ENCODE data around the gene LUZP2.

LUZP2 gene

GRCh38 chr11:24511511-24511910 is 14.7 kb downstream of the LUZP2 start:
- no peak overlapping the region for H3K27ac ChIP-seq (ENCODE audit: low read depth, low read length)
- H3K9me3 ChIP-seq (ENCODE audit: low read length) = no peaks in the 10 kb centered on the region
- no peak overlapping the region for H3K4me3 ChIP-seq (ENCODE audit: low read depth in 1 of 2, low read length in 2 of 2)
- no peaks in the 10 kb centered on the region for H3K27me3 ChIP-seq (ENCODE audit: control insufficient read depth in 1 of 2, insufficient read depth in 2 of 2, low read length in 2 of 2)
- H3K36me3 ChIP-seq (ENCODE audit: insufficient read depth, low read length) = no peaks in the 10 kb centered on the region
- no peaks in the 10 kb centered on the region for H3K4me1 ChIP-seq (ENCODE audit: insufficient read depth, low read length)
- no peak overlapping the region for H3K9ac ChIP-seq (ENCODE audit: low read length)

GRCh38 chr11:24513479-24514218 is 16.8 kb downstream of the LUZP2 start:
- Histone ChIP-seq H3K36me3 (ENCODE audit: insufficient read depth, low read length) (no peaks in the 10 kb centered on the region), H3K4me3 (ENCODE audit: low read depth in 1 of 2, low read length in 2 of 2) (no peak overlapping the region), H3K9ac (ENCODE audit: low read length) (no peak overlapping the region), H3K4me1 (ENCODE audit: insufficient read depth, low read length) (no peaks in the 10 kb centered on the region), H3K27ac (ENCODE audit: low read depth, low read length) (no peak overlapping the region), H3K27me3 (ENCODE audit: control insufficient read depth in 1 of 2, insufficient read depth in 2 of 2, low read length in 2 of 2) (no peaks in the 10 kb centered on the region), H3K9me3 (ENCODE audit: low read length) (no peaks in the 10 kb centered on the region)

- H3K9ac ChIP-seq (ENCODE audit: low read length) = no peak overlapping the region
- H3K4me1 ChIP-seq (ENCODE audit: insufficient read depth, low read length) = no peaks in the 10 kb centered on the region
- H3K27ac ChIP-seq (ENCODE audit: low read depth, low read length) = no peak overlapping the region
- H3K27me3 ChIP-seq (ENCODE audit: control insufficient read depth in 1 of 2, insufficient read depth in 2 of 2, low read length in 2 of 2) = no peaks in the 10 kb centered on the region
- no peaks in the 10 kb centered on the region for H3K9me3 ChIP-seq (ENCODE audit: low read length)
- H3K36me3 ChIP-seq (ENCODE audit: insufficient read depth, low read length) = no peaks in the 10 kb centered on the region
- no peak overlapping the region for H3K4me3 ChIP-seq (ENCODE audit: low read depth in 1 of 2, low read length in 2 of 2)
Measured at GRCh38 chr11:24514219-24514594, 17.4 kb downstream of the LUZP2 start.

- Histone ChIP-seq H3K4me3 (ENCODE audit: low read depth in 1 of 2, low read length in 2 of 2) (no peak overlapping the region), H3K27me3 (ENCODE audit: control insufficient read depth in 1 of 2, insufficient read depth in 2 of 2, low read length in 2 of 2) (no peaks in the 10 kb centered on the region), H3K9ac (ENCODE audit: low read length) (no peak overlapping the region)
Measured at GRCh38 chr11:24515632-24516031, 18.8 kb downstream of the LUZP2 start.

GRCh38 chr11:24516638-24517037 is 19.8 kb downstream of the LUZP2 start:
- Histone ChIP-seq H3K36me3 (ENCODE audit: insufficient read depth, low read length) (no peaks in the 10 kb centered on the region), H3K4me3 (ENCODE audit: low read depth in 1 of 2, low read length in 2 of 2) (no peak overlapping the region), H3K27me3 (ENCODE audit: control insufficient read depth in 1 of 2, insufficient read depth in 2 of 2, low read length in 2 of 2) (no peaks in the 10 kb centered on the region), H3K4me1 (ENCODE audit: insufficient read depth, low read length) (no peaks in the 10 kb centered on the region), H3K27ac (ENCODE audit: low read depth, low read length) (no peak overlapping the region), H3K9ac (ENCODE audit: low read length) (no peak overlapping the region), H3K9me3 (ENCODE audit: low read length) (no peaks in the 10 kb centered on the region)

More at GRCh38 chr11:24515632-24516031, 18.8 kb downstream of the LUZP2 start:
- H3K4me1 ChIP-seq (ENCODE audit: insufficient read depth, low read length) = no peaks in the 10 kb centered on the region
- H3K27ac ChIP-seq (ENCODE audit: low read depth, low read length) = no peak overlapping the region
- H3K36me3 ChIP-seq (ENCODE audit: insufficient read depth, low read length) = no peaks in the 10 kb centered on the region
- H3K9me3 ChIP-seq (ENCODE audit: low read length) = no peaks in the 10 kb centered on the region

- no peaks in the 10 kb centered on the region for H3K36me3 ChIP-seq (ENCODE audit: insufficient read depth, low read length)
- no peak overlapping the region for H3K4me3 ChIP-seq (ENCODE audit: low read depth in 1 of 2, low read length in 2 of 2)
- H3K4me1 ChIP-seq (ENCODE audit: insufficient read depth, low read length) = no peaks in the 10 kb centered on the region
- no peak overlapping the region for H3K27ac ChIP-seq (ENCODE audit: low read depth, low read length)
- H3K27me3 ChIP-seq (ENCODE audit: control insufficient read depth in 1 of 2, insufficient read depth in 2 of 2, low read length in 2 of 2) = no peaks in the 10 kb centered on the region
- no peaks in the 10 kb centered on the region for H3K9me3 ChIP-seq (ENCODE audit: low read length)
- H3K9ac ChIP-seq (ENCODE audit: low read length) = no peak overlapping the region
Measured at GRCh38 chr11:24521601-24522000, 24.7 kb downstream of the LUZP2 start.

GRCh38 chr11:24524156-24524555 is 27.3 kb downstream of the LUZP2 start:
- Histone ChIP-seq H3K9ac (ENCODE audit: low read length) (no peak overlapping the region), H3K27ac (ENCODE audit: low read depth, low read length) (no peak overlapping the region), H3K4me3 (ENCODE audit: low read depth in 1 of 2, low read length in 2 of 2) (no peak overlapping the region), H3K27me3 (ENCODE audit: control insufficient read depth in 1 of 2, insufficient read depth in 2 of 2, low read length in 2 of 2) (no peaks in the 10 kb centered on the region), H3K9me3 (ENCODE audit: low read length) (no peaks in the 10 kb centered on the region), H3K4me1 (ENCODE audit: insufficient read depth, low read length) (no peaks in the 10 kb centered on the region), H3K36me3 (ENCODE audit: insufficient read depth, low read length) (no peaks in the 10 kb centered on the region)

GRCh38 chr11:24531528-24531927 is 34.7 kb downstream of the LUZP2 start:
- no peaks in the 10 kb centered on the region for H3K27me3 ChIP-seq (ENCODE audit: control insufficient read depth in 1 of 2, insufficient read depth in 2 of 2, low read length in 2 of 2)
- no peak overlapping the region for H3K9ac ChIP-seq (ENCODE audit: low read length)
- no peak overlapping the region for H3K4me3 ChIP-seq (ENCODE audit: low read depth in 1 of 2, low read length in 2 of 2)
- no peak overlapping the region for H3K27ac ChIP-seq (ENCODE audit: low read depth, low read length)
- no peaks in the 10 kb centered on the region for H3K9me3 ChIP-seq (ENCODE audit: low read length)
- no peaks in the 10 kb centered on the region for H3K4me1 ChIP-seq (ENCODE audit: insufficient read depth, low read length)
- no peaks in the 10 kb centered on the region for H3K36me3 ChIP-seq (ENCODE audit: insufficient read depth, low read length)

- Histone ChIP-seq H3K9me3 (ENCODE audit: low read length) (no peaks in the 10 kb centered on the region), H3K9ac (ENCODE audit: low read length) (no peak overlapping the region)
Measured at GRCh38 chr11:24543771-24544170, 46.9 kb downstream of the LUZP2 start.

GRCh38 chr11:24556693-24557092 is 59.8 kb downstream of the LUZP2 start:
- H3K36me3 ChIP-seq (ENCODE audit: insufficient read depth, low read length) = no peaks in the 10 kb centered on the region
- H3K9me3 ChIP-seq (ENCODE audit: low read length) = no peaks in the 10 kb centered on the region
- no peak overlapping the region for H3K27ac ChIP-seq (ENCODE audit: low read depth, low read length)
- no peak overlapping the region for H3K4me3 ChIP-seq (ENCODE audit: low read depth in 1 of 2, low read length in 2 of 2)
- H3K27me3 ChIP-seq (ENCODE audit: control insufficient read depth in 1 of 2, insufficient read depth in 2 of 2, low read length in 2 of 2) = no peaks in the 10 kb centered on the region
- no peak overlapping the region for H3K9ac ChIP-seq (ENCODE audit: low read length)
- no peaks in the 10 kb centered on the region for H3K4me1 ChIP-seq (ENCODE audit: insufficient read depth, low read length)

More at GRCh38 chr11:24543771-24544170, 46.9 kb downstream of the LUZP2 start:
- Histone ChIP-seq H3K36me3 (ENCODE audit: insufficient read depth, low read length) (no peaks in the 10 kb centered on the region), H3K4me3 (ENCODE audit: low read depth in 1 of 2, low read length in 2 of 2) (no peak overlapping the region), H3K27ac (ENCODE audit: low read depth, low read length) (no peak overlapping the region), H3K4me1 (ENCODE audit: insufficient read depth, low read length) (no peaks in the 10 kb centered on the region), H3K27me3 (ENCODE audit: control insufficient read depth in 1 of 2, insufficient read depth in 2 of 2, low read length in 2 of 2) (no peaks in the 10 kb centered on the region)

- no peaks in the 10 kb centered on the region for H3K4me1 ChIP-seq (ENCODE audit: insufficient read depth, low read length)
- no peaks in the 10 kb centered on the region for H3K27me3 ChIP-seq (ENCODE audit: control insufficient read depth in 1 of 2, insufficient read depth in 2 of 2, low read length in 2 of 2)
- H3K9me3 ChIP-seq (ENCODE audit: low read length) = no peaks in the 10 kb centered on the region
- H3K36me3 ChIP-seq (ENCODE audit: insufficient read depth, low read length) = no peaks in the 10 kb centered on the region
- H3K9ac ChIP-seq (ENCODE audit: low read length) = no peak overlapping the region
- no peak overlapping the region for H3K4me3 ChIP-seq (ENCODE audit: low read depth in 1 of 2, low read length in 2 of 2)
- H3K27ac ChIP-seq (ENCODE audit: low read depth, low read length) = no peak overlapping the region
Measured at GRCh38 chr11:24559315-24559714, 62.5 kb downstream of the LUZP2 start.

- H3K4me3 ChIP-seq (ENCODE audit: low read depth in 1 of 2, low read length in 2 of 2) = no peak overlapping the region
- no peak overlapping the region for H3K9ac ChIP-seq (ENCODE audit: low read length)
- H3K9me3 ChIP-seq (ENCODE audit: low read length) = no peaks in the 10 kb centered on the region
- H3K4me1 ChIP-seq (ENCODE audit: insufficient read depth, low read length) = no peaks in the 10 kb centered on the region
- H3K36me3 ChIP-seq (ENCODE audit: insufficient read depth, low read length) = no peaks in the 10 kb centered on the region
- no peaks in the 10 kb centered on the region for H3K27me3 ChIP-seq (ENCODE audit: control insufficient read depth in 1 of 2, insufficient read depth in 2 of 2, low read length in 2 of 2)
- H3K27ac ChIP-seq (ENCODE audit: low read depth, low read length) = no peak overlapping the region
Measured at GRCh38 chr11:24560324-24560723, 63.5 kb downstream of the LUZP2 start.

Measured in muscle layer of colon (tissue), 2 donors.